GM23338 (cell line): Measurements from ENCODE around the gene TOMM5.

Source experiments
- CREB1 ChIP-seq: fragments of 250-450 bp; sonication (Bioruptor Pico); IDR thresholded peaks from 2 replicates; pipeline ENCODE4 v1.5.0; 2020; ENCODE audit warnings: low read depth, mild to moderate bottlenecking, moderate library complexity
- EZH2 ChIP-seq: fragments of 200-600 bp; sonication (generic); IDR thresholded peaks from one replicate; pipeline ENCODE4 v1.8.0; 2017; ENCODE audit warnings: antibody characterized with exemption, mild to moderate bottlenecking, low read depth; ENCODE audit not compliant: unreplicated experiment
- EZH2phosphoT487 ChIP-seq: fragments of 200-600 bp; sonication (generic); IDR thresholded peaks from one replicate; pipeline ENCODE4 v1.8.1; 2018; ENCODE audit warnings: antibody characterized with exemption; ENCODE audit not compliant: unreplicated experiment
- JUNB ChIP-seq: IDR thresholded peaks from one replicate; pipeline ENCODE4 v1.6.1; 2016; ENCODE audit warnings: antibody characterized with exemption; ENCODE audit not compliant: unreplicated experiment
- NANOG ChIP-seq: IDR thresholded peaks from 2 replicates; pipeline ENCODE4 v1.6.1; 2016; ENCODE audit warnings: antibody characterized with exemption, borderline replicate concordance
- POLR2AphosphoS5 ChIP-seq: IDR thresholded peaks from 2 replicates; pipeline ENCODE4 v1.6.1; 2016; ENCODE audit warnings: antibody characterized with exemption, low read depth
- STAT1 ChIP-seq: IDR thresholded peaks from one replicate; pipeline ENCODE4 v1.6.1; 2016; ENCODE audit warnings: antibody characterized with exemption; ENCODE audit not compliant: unreplicated experiment
- ZNF114 ChIP-seq: fragments of 250-450 bp; sonication (Bioruptor Pico); IDR thresholded peaks from 2 replicates; pipeline ENCODE4 v1.5.0; 2020; ENCODE audit warnings: mild to moderate bottlenecking, moderate library complexity
- ZNF331 ChIP-seq: fragments of 250-450 bp; sonication (Bioruptor Pico); IDR thresholded peaks from 2 replicates; pipeline ENCODE4 v1.5.0; 2020; ENCODE audit warnings: low read depth, mild to moderate bottlenecking, moderate library complexity
- TF ChIP-seq, protein P1 (sequence below), 2 experiments: fragments of 200-600 bp in 1 of 2; sonication (generic) in 1 of 2; conservative IDR thresholded peaks; 2 replicates each; pipeline versions ENCODE4 v1.5.1 to v1.6.1; 2016 to 2017; ENCODE audit warnings: antibody characterized with exemption in 2 of 2, low read depth in 2 of 2, mild to moderate bottlenecking in 2 of 2, moderate library complexity in 1 of 2
- TF ChIP-seq, protein P2 (sequence below): IDR thresholded peaks from one replicate; pipeline ENCODE4 v1.6.1; 2018; ENCODE audit warnings: antibody characterized with exemption; ENCODE audit not compliant: unreplicated experiment
- TF ChIP-seq, protein P3 (sequence below): IDR thresholded peaks from 2 replicates; pipeline ENCODE4 v1.6.1; 2016; ENCODE audit warnings: antibody characterized with exemption
- TF ChIP-seq, protein P4 (sequence below): fragments of 250-450 bp; sonication (Bioruptor Pico); IDR thresholded peaks from 2 replicates; pipeline ENCODE4 v1.5.0; 2020; ENCODE audit warnings: mild to moderate bottlenecking, moderate library complexity

DNA sequence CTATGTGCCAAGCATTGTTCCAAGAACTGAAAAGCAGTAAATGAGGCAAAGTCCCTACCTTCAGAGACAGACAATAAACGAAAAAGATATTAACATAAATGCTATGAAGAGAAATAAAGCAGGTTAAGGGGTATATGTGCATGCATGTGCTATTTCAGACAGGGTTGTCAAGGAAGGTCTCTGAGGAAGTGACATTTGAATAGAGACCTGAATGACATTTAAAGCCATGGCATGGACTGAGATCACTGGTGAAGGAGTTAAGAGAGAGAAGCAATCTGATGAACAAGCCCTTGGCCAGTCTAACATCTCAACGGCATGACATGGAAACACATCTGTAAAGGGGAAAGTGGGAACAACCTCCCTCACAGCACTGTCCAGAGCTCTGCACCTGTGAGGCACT lies 30.7 kb downstream of the TOMM5 start:
- TF ChIP-seq, protein P1, sequence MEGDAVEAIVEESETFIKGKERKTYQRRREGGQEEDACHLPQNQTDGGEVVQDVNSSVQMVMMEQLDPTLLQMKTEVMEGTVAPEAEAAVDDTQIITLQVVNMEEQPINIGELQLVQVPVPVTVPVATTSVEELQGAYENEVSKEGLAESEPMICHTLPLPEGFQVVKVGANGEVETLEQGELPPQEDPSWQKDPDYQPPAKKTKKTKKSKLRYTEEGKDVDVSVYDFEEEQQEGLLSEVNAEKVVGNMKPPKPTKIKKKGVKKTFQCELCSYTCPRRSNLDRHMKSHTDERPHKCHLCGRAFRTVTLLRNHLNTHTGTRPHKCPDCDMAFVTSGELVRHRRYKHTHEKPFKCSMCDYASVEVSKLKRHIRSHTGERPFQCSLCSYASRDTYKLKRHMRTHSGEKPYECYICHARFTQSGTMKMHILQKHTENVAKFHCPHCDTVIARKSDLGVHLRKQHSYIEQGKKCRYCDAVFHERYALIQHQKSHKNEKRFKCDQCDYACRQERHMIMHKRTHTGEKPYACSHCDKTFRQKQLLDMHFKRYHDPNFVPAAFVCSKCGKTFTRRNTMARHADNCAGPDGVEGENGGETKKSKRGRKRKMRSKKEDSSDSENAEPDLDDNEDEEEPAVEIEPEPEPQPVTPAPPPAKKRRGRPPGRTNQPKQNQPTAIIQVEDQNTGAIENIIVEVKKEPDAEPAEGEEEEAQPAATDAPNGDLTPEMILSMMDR (conservative IDR thresholded peaks at IDR 0.05; ENCODE audit: low read depth in 2 of 2) = no peak
- TF ChIP-seq, protein P2, sequence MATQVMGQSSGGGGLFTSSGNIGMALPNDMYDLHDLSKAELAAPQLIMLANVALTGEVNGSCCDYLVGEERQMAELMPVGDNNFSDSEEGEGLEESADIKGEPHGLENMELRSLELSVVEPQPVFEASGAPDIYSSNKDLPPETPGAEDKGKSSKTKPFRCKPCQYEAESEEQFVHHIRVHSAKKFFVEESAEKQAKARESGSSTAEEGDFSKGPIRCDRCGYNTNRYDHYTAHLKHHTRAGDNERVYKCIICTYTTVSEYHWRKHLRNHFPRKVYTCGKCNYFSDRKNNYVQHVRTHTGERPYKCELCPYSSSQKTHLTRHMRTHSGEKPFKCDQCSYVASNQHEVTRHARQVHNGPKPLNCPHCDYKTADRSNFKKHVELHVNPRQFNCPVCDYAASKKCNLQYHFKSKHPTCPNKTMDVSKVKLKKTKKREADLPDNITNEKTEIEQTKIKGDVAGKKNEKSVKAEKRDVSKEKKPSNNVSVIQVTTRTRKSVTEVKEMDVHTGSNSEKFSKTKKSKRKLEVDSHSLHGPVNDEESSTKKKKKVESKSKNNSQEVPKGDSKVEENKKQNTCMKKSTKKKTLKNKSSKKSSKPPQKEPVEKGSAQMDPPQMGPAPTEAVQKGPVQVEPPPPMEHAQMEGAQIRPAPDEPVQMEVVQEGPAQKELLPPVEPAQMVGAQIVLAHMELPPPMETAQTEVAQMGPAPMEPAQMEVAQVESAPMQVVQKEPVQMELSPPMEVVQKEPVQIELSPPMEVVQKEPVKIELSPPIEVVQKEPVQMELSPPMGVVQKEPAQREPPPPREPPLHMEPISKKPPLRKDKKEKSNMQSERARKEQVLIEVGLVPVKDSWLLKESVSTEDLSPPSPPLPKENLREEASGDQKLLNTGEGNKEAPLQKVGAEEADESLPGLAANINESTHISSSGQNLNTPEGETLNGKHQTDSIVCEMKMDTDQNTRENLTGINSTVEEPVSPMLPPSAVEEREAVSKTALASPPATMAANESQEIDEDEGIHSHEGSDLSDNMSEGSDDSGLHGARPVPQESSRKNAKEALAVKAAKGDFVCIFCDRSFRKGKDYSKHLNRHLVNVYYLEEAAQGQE = no peak
- TF ChIP-seq EZH2phosphoT487 (no peak), EZH2 (no peak), POLR2AphosphoS5 (no peak), CREB1 (CRISPR knock-in tag) (no peak), JUNB (no peak), ZNF114 (CRISPR knock-in tag) (no peak), STAT1 (no peak), NANOG (no peak), ZNF331 (CRISPR knock-in tag) (no peak)
- TF ChIP-seq, protein P3, sequence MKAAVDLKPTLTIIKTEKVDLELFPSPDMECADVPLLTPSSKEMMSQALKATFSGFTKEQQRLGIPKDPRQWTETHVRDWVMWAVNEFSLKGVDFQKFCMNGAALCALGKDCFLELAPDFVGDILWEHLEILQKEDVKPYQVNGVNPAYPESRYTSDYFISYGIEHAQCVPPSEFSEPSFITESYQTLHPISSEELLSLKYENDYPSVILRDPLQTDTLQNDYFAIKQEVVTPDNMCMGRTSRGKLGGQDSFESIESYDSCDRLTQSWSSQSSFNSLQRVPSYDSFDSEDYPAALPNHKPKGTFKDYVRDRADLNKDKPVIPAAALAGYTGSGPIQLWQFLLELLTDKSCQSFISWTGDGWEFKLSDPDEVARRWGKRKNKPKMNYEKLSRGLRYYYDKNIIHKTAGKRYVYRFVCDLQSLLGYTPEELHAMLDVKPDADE = no peak
- TF ChIP-seq, protein P4, sequence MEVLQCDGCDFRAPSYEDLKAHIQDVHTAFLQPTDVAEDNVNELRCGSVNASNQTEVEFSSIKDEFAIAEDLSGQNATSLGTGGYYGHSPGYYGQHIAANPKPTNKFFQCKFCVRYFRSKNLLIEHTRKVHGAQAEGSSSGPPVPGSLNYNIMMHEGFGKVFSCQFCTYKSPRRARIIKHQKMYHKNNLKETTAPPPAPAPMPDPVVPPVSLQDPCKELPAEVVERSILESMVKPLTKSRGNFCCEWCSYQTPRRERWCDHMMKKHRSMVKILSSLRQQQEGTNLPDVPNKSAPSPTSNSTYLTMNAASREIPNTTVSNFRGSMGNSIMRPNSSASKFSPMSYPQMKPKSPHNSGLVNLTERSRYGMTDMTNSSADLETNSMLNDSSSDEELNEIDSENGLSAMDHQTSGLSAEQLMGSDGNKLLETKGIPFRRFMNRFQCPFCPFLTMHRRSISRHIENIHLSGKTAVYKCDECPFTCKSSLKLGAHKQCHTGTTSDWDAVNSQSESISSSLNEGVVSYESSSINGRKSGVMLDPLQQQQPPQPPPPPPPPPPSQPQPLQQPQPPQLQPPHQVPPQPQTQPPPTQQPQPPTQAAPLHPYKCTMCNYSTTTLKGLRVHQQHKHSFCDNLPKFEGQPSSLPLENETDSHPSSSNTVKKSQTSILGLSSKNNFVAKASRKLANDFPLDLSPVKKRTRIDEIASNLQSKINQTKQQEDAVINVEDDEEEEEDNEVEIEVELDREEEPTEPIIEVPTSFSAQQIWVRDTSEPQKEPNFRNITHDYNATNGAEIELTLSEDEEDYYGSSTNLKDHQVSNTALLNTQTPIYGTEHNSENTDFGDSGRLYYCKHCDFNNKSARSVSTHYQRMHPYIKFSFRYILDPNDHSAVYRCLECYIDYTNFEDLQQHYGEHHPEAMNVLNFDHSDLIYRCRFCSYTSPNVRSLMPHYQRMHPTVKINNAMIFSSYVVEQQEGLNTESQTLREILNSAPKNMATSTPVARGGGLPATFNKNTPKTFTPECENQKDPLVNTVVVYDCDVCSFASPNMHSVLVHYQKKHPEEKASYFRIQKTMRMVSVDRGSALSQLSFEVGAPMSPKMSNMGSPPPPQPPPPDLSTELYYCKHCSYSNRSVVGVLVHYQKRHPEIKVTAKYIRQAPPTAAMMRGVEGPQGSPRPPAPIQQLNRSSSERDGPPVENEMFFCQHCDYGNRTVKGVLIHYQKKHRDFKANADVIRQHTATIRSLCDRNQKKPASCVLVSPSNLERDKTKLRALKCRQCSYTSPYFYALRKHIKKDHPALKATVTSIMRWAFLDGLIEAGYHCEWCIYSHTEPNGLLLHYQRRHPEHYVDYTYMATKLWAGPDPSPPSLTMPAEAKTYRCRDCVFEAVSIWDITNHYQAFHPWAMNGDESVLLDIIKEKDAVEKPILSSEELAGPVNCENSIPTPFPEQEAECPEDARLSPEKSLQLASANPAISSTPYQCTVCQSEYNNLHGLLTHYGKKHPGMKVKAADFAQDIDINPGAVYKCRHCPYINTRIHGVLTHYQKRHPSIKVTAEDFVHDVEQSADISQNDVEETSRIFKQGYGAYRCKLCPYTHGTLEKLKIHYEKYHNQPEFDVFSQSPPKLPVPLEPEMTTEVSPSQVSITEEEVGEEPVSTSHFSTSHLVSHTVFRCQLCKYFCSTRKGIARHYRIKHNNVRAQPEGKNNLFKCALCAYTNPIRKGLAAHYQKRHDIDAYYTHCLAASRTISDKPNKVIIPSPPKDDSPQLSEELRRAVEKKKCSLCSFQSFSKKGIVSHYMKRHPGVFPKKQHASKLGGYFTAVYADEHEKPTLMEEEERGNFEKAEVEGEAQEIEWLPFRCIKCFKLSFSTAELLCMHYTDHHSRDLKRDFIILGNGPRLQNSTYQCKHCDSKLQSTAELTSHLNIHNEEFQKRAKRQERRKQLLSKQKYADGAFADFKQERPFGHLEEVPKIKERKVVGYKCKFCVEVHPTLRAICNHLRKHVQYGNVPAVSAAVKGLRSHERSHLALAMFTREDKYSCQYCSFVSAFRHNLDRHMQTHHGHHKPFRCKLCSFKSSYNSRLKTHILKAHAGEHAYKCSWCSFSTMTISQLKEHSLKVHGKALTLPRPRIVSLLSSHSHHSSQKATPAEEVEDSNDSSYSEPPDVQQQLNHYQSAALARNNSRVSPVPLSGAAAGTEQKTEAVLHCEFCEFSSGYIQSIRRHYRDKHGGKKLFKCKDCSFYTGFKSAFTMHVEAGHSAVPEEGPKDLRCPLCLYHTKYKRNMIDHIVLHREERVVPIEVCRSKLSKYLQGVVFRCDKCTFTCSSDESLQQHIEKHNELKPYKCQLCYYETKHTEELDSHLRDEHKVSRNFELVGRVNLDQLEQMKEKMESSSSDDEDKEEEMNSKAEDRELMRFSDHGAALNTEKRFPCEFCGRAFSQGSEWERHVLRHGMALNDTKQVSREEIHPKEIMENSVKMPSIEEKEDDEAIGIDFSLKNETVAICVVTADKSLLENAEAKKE = no peak
